ENCODE data around the gene STK26.

DNA sequence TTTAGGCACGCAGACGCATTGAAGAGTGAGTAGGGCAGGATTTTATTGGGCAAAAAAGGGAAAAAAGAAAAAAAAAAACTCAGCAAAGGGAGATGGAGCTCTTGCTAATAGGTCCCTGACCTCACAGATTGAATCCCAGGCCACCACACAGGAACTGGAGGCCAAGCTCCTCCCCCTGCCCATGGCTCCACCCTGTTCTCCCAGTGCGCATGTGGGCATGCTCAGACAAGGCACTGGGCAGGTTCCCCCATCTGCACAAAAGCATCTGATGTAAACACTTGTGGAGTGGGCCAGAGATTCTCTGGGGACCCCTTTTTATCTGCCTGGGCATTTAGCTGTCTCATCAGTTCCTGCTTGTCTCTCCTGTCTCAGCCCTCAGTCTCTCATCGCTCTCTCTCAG lies 95.3 kb downstream of the STK26 start:
- TF ChIP-seq, protein P1, sequence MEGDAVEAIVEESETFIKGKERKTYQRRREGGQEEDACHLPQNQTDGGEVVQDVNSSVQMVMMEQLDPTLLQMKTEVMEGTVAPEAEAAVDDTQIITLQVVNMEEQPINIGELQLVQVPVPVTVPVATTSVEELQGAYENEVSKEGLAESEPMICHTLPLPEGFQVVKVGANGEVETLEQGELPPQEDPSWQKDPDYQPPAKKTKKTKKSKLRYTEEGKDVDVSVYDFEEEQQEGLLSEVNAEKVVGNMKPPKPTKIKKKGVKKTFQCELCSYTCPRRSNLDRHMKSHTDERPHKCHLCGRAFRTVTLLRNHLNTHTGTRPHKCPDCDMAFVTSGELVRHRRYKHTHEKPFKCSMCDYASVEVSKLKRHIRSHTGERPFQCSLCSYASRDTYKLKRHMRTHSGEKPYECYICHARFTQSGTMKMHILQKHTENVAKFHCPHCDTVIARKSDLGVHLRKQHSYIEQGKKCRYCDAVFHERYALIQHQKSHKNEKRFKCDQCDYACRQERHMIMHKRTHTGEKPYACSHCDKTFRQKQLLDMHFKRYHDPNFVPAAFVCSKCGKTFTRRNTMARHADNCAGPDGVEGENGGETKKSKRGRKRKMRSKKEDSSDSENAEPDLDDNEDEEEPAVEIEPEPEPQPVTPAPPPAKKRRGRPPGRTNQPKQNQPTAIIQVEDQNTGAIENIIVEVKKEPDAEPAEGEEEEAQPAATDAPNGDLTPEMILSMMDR (IDR thresholded peaks at IDR 0.05; ENCODE audit: low read depth, low read length, poor library complexity, severe bottlenecking), result no peak
- no peak for TF ChIP-seq EZH2phosphoT487 (IDR thresholded peaks at IDR 0.05; ENCODE audit: borderline replicate concordance, low read length)
